Vagina (tissue), 2 donors: ENCODE data around the gene CYP51A1.

Experiments
- POLR2A ChIP-seq, 2 donors: fragments of 450-650 bp; IDR thresholded peaks; one replicate each; pipeline ENCODE4 v1.6.1; 2017; ENCODE audit warnings: antibody characterized with exemption in 2 of 2, mild to moderate bottlenecking in 2 of 2, moderate library complexity in 2 of 2
- TF ChIP-seq, protein P1 (sequence below), 3 experiments: fragments of 450-650 bp in 2 of 3; fragments of 200-600 bp in 1 of 3; sonication (generic) in 1 of 3; IDR thresholded peaks; one replicate each; pipeline ENCODE4 v1.5.1; 2017 to 2019; ENCODE audit warnings: antibody characterized with exemption in 3 of 3, mild to moderate bottlenecking in 2 of 3, moderate library complexity in 2 of 3

DNA sequence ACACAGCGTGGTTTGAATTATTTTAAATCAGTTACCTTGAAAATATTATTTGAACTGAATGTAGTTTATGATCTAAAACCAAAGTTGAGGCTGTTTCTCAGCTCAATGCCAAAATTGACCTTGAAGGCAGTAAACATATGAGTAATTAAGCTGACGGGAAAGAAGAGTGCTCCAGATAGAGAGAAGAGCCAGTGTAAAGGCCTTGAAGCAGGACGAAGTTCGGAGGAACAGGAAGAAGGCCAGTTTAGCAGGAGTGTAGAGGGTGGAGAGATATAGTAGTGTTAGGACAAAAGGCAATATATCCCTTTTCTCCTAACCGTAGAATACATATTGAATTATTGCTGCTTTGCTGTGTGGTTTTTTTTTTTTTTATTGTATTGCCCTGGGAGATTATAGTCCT, 63.2 kb downstream of the CYP51A1 start:
- TF ChIP-seq, protein P1, sequence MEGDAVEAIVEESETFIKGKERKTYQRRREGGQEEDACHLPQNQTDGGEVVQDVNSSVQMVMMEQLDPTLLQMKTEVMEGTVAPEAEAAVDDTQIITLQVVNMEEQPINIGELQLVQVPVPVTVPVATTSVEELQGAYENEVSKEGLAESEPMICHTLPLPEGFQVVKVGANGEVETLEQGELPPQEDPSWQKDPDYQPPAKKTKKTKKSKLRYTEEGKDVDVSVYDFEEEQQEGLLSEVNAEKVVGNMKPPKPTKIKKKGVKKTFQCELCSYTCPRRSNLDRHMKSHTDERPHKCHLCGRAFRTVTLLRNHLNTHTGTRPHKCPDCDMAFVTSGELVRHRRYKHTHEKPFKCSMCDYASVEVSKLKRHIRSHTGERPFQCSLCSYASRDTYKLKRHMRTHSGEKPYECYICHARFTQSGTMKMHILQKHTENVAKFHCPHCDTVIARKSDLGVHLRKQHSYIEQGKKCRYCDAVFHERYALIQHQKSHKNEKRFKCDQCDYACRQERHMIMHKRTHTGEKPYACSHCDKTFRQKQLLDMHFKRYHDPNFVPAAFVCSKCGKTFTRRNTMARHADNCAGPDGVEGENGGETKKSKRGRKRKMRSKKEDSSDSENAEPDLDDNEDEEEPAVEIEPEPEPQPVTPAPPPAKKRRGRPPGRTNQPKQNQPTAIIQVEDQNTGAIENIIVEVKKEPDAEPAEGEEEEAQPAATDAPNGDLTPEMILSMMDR (IDR thresholded peaks at IDR 0.05), result no peak
- no peak for TF ChIP-seq POLR2A (IDR thresholded peaks at IDR 0.05)
